C4-2B (cell line): Measurements from ENCODE around the gene KCNJ10.

ENCODE experiments used
- CTCF ChIP-seq: fragments of 450-650 bp; conservative IDR thresholded peaks from 2 replicates; pipeline ENCODE4 v1.5.1; 2017; ENCODE audit warnings: mild to moderate bottlenecking
- ZFX ChIP-seq: fragments of 450-650 bp; IDR thresholded peaks from 2 replicates; pipeline ENCODE4 v1.6.1; 2017

GRCh38 chr1:159965263-159965662, 104.7 kb downstream of the KCNJ10 start:
- TF ChIP-seq CTCF = no peak
- no peak for TF ChIP-seq ZFX
